Glomerular endothelial cell (primary cell): ENCODE results near the gene CEP63. TPM values are rescaled to one million over a fixed set of nuclear protein-coding genes. Genes with fewer than 3 reads are reported as not detected.

ENCODE experiments used
- DNase-seq: peaks from one replicate; pipeline ENCODE4 v3.0.0-alpha.2; 2011; ENCODE audit warnings: low read depth, low spot score; ENCODE audit errors: extremely low read depth
- total RNA-seq: library from RNA; depleted of rRNA; stranded (reverse); fragments of >200 nt; gene quantifications from 2 replicates; pipeline ENCODE4 v1.2.3, GENCODE V29; 2015

Gene CEP63
- total RNA-seq, 1 donor from 2014 or later = 17.0 TPM

DNA sequence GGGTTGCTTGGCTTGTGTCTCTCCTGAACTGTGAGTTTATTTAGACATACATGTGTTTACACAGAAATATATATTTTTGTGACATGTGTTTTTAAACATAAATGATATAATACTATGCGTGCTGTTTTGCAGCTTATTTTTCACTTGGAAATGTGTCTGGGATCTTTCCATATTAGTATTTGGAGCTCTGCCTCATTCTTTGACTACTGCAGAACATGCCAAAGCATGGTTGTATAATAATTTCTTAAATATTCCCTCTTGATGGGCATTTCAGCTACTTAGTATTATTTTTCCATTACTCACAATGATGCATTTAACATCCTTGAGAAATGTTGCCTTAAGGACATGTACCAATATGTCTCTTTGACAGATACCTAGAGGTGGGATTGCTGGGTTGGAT lies 19.5 kb upstream of the CEP63 start:
- no peak for DNase-seq

- no peak for DNase-seq
Measured at GRCh38 chr3:134468519-134468918, 17.3 kb upstream of the CEP63 start.

- DNase-seq = no peak
Measured at GRCh38 chr3:134471521-134472193, 14.2 kb upstream of the CEP63 start.

- no peak for DNase-seq
Measured at GRCh38 chr3:134472831-134473230, 13.0 kb upstream of the CEP63 start.

DNA sequence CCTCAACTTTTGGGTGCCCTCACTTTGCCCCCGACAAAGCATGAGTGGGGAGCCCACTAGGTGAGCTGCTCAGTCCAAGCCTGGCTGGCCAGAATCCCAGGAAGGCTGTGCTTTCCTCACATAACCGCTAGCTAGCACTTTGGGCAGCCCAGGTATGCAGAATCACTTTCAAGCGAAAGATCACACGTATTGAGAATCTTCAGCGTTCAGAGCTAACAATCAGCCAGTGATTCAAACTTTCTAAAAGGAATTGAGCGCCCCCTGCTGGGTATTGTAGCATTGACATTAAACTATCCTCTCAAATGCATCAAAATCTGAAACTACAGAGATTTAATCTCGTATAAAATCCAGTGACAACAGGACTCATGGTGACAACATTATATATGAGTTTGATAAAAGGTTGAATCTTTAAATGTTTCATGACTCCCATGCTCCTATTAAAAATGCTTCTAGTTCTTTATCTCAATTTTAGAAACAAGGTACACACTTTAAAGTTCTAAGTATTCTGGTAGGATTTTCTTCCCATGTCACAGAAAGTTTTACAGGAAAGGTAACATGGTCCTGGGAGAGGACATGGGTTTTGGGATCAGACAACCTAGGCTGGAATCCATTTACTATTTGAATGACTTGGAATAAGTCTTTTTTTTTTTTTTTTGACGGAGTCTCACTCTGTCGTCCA lies 11.8 kb upstream of the CEP63 start:
- peak; percentile 78 for DNase-seq

DNA sequence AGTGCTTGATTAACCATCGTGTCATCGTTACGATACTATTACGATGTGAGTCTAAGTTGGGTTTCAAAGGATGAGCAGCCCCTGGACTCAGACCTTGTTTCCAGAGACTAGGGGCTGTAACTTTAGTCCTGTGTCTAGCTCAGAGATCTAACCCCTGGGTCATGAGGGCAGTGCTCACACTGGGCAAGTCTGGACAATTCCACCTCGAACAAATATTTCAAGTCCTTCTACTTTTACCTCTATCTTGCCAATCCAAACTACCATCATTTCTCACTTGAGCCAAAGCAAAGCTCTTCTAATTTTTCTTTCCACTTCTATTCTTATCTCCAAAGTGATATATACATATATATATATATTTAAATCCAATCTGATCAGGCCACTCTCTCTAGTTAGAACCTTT lies 10.9 kb upstream of the CEP63 start:
- no peak for DNase-seq

- no peak for DNase-seq
Measured at GRCh38 chr3:134476306-134476705, 9.6 kb upstream of the CEP63 start.

- DNase-seq = no peak
Measured at GRCh38 chr3:134477002-134477401, 8.9 kb upstream of the CEP63 start.

DNA sequence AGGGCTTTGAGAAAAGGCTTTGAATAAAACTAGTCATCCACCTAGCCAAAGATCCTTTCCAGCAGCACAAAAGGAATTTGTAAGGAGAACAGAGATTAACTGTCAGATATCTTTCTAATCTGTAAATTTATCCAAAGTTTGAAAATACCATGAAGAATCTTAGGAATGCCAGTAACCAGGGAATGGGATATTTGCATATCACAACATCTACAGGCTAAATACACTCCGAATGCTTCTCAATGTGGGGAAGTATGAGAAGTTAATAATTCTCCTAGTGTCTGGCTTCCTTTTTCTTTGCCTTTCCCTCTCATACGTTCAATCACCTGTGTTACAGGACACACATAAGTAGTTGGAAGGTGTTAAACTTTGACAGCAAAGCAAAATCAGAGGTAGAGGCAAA lies 7.9 kb upstream of the CEP63 start:
- no peak for DNase-seq

- no peak for DNase-seq
Measured at GRCh38 chr3:134480546-134480945, 5.3 kb upstream of the CEP63 start.

- DNase-seq = no peak
Measured at GRCh38 chr3:134481166-134481565, 4.7 kb upstream of the CEP63 start.

- DNase-seq = no peak
Measured at GRCh38 chr3:134482622-134483021, 3.2 kb upstream of the CEP63 start.

GRCh38 chr3:134483195-134483900 lies 2.5 kb upstream of the CEP63 start:
- peak; percentile 75 for DNase-seq

- DNase-seq = no peak
Measured at GRCh38 chr3:134485075-134485717, 661 bp upstream of the CEP63 start.

- DNase-seq = no peak
Measured at GRCh38 chr3:134486577-134487041, 752 bp downstream of the CEP63 start.

GRCh38 chr3:134487406-134487805 lies 1.5 kb downstream of the CEP63 start:
- no peak for DNase-seq

DNA sequence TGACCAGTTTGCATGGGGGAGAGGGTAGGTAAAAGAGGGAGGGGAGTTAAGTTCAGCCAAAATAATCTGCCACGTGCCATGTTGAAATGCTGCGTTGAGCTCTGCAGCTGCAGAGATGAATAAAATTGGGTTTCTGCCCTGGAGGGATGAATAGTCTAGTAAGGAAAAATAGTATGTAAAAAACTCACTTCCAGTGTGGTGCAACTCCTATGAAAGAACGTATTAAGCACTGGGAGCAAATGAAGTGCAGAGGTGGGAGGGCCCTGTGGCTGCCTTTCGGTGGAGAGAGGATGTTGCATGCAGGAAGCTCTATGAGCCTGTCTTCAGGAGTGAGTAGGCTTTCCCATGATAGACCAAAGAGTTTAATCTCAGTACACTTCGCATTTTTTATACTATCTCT lies 8.6 kb downstream of the CEP63 start:
- no peak for DNase-seq

GRCh38 chr3:134495980-134496379 lies 10.1 kb downstream of the CEP63 start:
- no peak for DNase-seq

GRCh38 chr3:134496471-134497071 lies 10.7 kb downstream of the CEP63 start:
- DNase-seq = no peak

GRCh38 chr3:134503266-134503665 lies 17.4 kb downstream of the CEP63 start:
- no peak for DNase-seq

GRCh38 chr3:134504132-134504531 lies 18.3 kb downstream of the CEP63 start:
- DNase-seq = no peak
